ENCODE data around the gene POLA1. TPM values are rescaled to one million over a fixed set of nuclear protein-coding genes. Genes with fewer than 3 reads are reported as not detected.
"Not testable (repeated sequence)": the region's sequence is repeated elsewhere in the genome, so short reads cannot be mapped to it uniquely, and the experiment has no call there.

POLA1 gene
- total and polyA plus RNA-seq, 2 donors, result 7.2 to 37.9 TPM

DNA sequence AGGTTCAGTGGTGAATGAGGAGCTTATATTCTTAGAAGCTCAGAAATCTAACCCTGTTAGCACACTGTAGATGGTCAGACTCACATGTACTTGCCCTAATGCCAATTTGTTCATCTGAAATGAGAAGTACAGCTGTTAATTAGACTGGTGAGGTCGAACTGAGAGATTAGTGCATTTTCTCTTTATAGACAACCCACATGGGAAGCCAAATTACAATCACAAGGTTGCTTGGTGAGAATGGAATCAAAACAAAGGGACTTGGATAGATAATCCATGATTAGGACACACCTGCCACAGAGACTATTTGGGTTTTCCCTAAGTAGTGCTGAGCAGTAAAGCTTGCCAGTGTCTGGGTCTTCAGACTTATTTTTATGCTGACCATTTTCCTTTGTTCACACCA is 88.3 kb downstream of the POLA1 start:
- H3K4me1 ChIP-seq (ENCODE audit: insufficient read depth), result no peaks in the 10 kb centered on the region
- H3K27ac ChIP-seq (ENCODE audit: low read depth), result no peak overlapping the region
- no peak for DNase-seq (ENCODE audit: extremely low spot score)
- no peaks in the 10 kb centered on the region for H3K36me3 ChIP-seq (ENCODE audit: insufficient read depth)
- WGBS, result 83% methylated on average over 1 of the region's 1 CpG
- H3K4me3 ChIP-seq (ENCODE audit: low read depth, low read length), result no peak overlapping the region

DNA sequence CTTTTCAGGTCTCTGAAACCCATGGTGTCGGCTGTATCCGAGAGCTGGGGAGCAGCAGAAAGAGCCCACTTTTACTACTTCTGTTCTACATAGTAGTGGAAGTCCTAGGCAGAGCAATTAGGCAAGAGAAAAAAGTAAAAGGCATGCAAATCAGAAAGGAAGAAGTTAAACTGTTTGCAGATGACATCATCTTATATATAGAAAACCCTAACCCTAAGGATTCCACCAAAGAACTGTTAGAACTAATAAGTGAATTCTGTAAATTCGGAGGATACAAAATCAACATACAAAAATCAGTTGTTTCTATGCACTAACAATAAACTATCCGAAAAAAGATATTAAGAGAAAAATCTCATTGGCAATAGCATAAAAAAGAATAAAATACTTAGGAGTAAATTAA is 95.3 kb downstream of the POLA1 start:
- 97% methylated on average over 4 of the region's 4 CpGs for WGBS
- DNase-seq (ENCODE audit: extremely low spot score), result no peak
- no peak overlapping the region for H3K27ac ChIP-seq (ENCODE audit: low read depth)
- no peaks in the 10 kb centered on the region for H3K36me3 ChIP-seq (ENCODE audit: insufficient read depth)
- no peaks in the 10 kb centered on the region for H3K4me1 ChIP-seq (ENCODE audit: insufficient read depth)
- no peak overlapping the region for H3K4me3 ChIP-seq (ENCODE audit: low read depth, low read length)

DNA sequence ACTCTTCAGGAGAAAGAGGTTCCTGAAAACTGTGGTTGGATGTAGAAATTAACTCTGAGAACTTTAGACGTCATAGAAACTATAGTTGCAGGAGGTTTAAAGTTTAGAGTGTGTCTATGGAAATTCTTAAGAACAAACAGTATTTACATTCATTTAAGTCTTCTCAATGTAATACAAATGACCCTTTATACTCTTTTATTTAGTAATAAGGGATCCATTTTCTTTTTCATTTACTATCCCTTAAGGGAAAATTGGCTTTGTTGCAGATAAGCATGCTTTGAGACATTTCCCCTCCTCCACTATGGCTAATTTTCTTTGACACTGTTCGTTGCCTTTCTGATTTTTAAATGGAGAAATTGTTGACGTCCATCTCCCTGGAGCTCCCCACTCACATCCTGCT is 96.4 kb downstream of the POLA1 start:
- no peaks in the 10 kb centered on the region for H3K36me3 ChIP-seq (ENCODE audit: insufficient read depth)
- no peaks in the 10 kb centered on the region for H3K4me1 ChIP-seq (ENCODE audit: insufficient read depth)
- no peak for DNase-seq (ENCODE audit: extremely low spot score)
- no peak overlapping the region for H3K4me3 ChIP-seq (ENCODE audit: low read depth, low read length)
- 76% methylated on average over 3 of the region's 3 CpGs for WGBS
- no peak overlapping the region for H3K27ac ChIP-seq (ENCODE audit: low read depth)

DNA sequence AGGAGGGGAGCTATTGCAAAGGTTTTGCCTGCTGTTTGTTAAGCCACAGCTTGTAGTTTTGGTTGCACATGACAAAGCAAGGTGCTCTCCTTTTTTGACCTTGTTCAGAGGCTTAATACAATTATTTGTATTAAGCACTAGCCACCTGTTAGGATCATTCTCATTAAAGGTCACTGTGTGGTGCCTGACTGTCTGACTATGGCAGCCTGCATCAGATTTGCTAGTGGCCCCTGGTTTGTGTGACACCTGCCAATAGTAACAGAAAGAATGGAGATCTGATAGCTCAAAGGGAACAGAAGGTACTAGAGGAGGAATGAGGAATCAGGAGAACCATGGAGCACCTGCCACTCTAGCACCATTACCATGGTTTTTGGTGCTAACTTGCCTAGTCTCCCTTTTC is 102.5 kb downstream of the POLA1 start:
- no peak overlapping the region for H3K4me3 ChIP-seq (ENCODE audit: low read depth, low read length)
- H3K4me1 ChIP-seq (ENCODE audit: insufficient read depth), result no peaks in the 10 kb centered on the region
- H3K27ac ChIP-seq (ENCODE audit: low read depth), result no peak overlapping the region
- DNase-seq (ENCODE audit: extremely low spot score), result no peak
- no peaks in the 10 kb centered on the region for H3K36me3 ChIP-seq (ENCODE audit: insufficient read depth)

DNA sequence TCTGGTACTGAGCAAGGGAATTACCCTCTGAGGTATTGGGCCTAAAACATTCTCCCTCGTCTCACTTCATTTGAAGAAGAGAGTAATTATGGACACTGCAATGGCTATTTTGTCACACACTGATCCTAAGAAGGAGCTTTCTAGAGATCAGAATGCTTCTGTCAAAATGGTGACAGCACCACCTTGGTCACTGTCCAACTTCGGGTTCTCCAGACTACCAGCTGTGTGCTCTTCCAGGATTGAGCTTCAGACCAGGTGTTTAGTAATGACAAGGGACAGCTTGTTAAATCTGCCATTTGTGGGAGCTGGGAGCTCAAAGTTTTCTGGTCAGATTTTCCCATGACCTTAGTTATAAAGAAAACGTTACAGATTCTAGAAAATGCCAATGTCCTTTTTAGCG is 105.4 kb downstream of the POLA1 start:
- no peak overlapping the region for H3K4me3 ChIP-seq (ENCODE audit: low read depth, low read length)
- no peaks in the 10 kb centered on the region for H3K36me3 ChIP-seq (ENCODE audit: insufficient read depth)
- WGBS, result 86% methylated on average over 4 of the region's 4 CpGs
- H3K27ac ChIP-seq (ENCODE audit: low read depth), result no peak overlapping the region
- no peak for DNase-seq (ENCODE audit: extremely low spot score)
- no peaks in the 10 kb centered on the region for H3K4me1 ChIP-seq (ENCODE audit: insufficient read depth)

DNA sequence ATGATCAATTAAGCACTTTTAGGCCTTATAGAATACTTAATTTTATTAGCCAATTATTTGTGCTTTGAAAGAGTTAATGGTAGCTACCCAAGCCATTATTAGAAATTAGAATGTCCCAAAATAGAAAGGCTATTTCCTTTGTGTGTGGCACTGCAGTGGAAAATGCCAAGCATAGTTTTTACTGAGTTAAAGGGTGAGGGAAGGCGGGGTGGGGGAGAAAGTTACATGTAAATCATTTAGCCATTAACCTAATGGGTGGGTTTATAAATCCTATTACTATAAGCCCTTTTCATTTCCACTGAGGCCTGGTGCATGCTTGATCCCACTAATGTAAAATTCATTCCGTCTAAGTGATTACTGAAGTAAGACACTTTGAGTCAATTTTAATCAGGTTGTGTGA is 105.8 kb downstream of the POLA1 start:
- WGBS, result 74% methylated on average over 2 of the region's 2 CpGs

DNA sequence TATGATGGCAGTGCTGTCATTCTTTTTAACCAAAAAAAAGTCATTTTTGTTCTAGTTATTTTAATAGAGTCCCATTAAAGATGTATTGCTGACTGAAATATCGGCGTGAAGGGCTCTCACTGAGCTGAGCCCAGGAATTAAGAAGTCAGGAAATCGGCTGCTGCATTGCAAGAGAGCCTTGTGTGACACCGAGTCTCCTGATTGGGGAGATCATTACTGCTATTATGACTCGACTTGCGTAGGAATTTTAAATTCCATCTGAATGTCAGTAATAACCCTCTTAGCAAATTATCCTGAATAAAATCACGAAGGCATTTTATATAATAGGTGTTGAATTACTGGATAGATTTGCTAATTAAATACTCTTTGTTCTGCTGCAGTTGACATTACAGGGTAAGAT is 111.5 kb downstream of the POLA1 start:
- no peaks in the 10 kb centered on the region for H3K4me1 ChIP-seq (ENCODE audit: insufficient read depth)
- no peak for DNase-seq (ENCODE audit: extremely low spot score)
- no peaks in the 10 kb centered on the region for H3K36me3 ChIP-seq (ENCODE audit: insufficient read depth)
- H3K4me3 ChIP-seq (ENCODE audit: low read depth, low read length), result no peak overlapping the region
- no peak overlapping the region for H3K27ac ChIP-seq (ENCODE audit: low read depth)
- 86% methylated on average over 7 of the region's 7 CpGs for WGBS

More for the DNA sequence above, 105.8 kb downstream of the POLA1 start:
- no peak for DNase-seq (ENCODE audit: extremely low spot score)
- H3K4me3 ChIP-seq (ENCODE audit: low read depth, low read length), result no peak overlapping the region
- no peak overlapping the region for H3K27ac ChIP-seq (ENCODE audit: low read depth)
- H3K4me1 ChIP-seq (ENCODE audit: insufficient read depth), result no peaks in the 10 kb centered on the region
- H3K36me3 ChIP-seq (ENCODE audit: insufficient read depth), result no peaks in the 10 kb centered on the region

DNA sequence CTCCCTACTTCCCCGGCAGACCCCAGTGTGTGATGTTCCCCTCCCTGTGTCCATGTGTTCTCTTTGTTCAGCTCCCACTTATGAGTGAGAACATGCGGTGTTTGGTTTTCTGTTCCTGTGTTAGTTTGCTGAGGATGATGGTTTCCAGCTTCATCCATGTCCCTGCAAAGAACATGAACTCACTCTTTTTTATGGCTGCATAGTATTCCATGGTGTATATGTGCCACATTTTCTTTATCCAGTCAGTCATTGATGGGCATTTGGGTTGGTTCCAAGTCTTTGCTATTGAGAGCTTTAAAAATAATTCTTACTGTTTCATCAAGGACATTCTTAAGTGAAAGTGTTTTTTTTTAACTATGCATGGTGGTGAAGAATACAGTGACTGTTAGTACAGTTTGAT is 126.1 kb downstream of the POLA1 start:
- DNase-seq (ENCODE audit: extremely low spot score); H3K4me1 ChIP-seq (ENCODE audit: insufficient read depth); H3K4me3 ChIP-seq (ENCODE audit: low read depth, low read length); H3K36me3 ChIP-seq (ENCODE audit: insufficient read depth); H3K27ac ChIP-seq (ENCODE audit: low read depth): not testable (repeated sequence)
- 98% methylated on average over 2 of the region's 2 CpGs for WGBS

DNA sequence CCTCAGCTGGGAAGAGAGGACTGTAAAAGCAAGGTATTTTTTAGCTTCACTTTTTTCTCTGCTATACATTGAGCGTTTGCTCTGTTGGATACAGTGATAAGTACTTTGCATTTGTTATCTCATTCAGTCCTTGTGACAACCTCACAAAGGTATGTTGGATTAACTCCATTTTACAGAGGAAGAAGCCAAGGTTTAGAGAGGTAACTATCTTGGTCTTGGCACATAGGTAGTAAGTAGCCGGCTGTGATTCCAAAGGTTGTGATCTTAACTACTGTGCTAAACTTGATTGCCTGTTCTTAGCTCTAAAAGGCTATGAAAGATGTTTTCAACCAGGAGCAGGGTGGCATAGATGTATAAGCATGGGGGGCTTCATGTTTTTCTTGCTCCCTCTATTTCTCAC is 134.4 kb downstream of the POLA1 start:
- Histone ChIP-seq H3K4me1 (ENCODE audit: insufficient read depth) (no peaks in the 10 kb centered on the region), H3K4me3 (ENCODE audit: low read depth, low read length) (no peak overlapping the region), H3K27ac (ENCODE audit: low read depth) (no peak overlapping the region), H3K36me3 (ENCODE audit: insufficient read depth) (no peaks in the 10 kb centered on the region)
- DNase-seq (ENCODE audit: extremely low spot score), result no peak
- 90% methylated on average over 2 of the region's 2 CpGs for WGBS

DNA sequence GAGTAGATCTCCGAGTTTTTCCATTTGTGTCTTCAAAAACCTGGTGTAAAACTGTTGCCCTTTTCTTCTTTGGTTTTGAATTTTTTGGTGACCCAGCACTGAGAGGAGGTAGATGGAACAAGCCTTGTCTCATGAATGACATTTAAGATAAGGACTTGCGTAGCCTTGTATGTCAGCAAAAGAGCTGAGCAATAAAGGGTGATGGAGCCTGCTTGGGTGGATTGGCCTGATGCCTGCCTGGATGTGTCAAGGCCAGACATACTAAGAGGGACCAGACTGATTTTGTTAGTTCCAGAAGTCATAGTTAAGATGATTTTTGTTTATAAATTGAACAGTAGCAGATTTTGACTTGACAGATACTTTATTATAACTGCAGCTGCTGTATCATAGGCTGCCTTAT is 134.9 kb downstream of the POLA1 start:
- 94% methylated on average over 2 of the region's 2 CpGs for WGBS
- H3K4me1 ChIP-seq (ENCODE audit: insufficient read depth), result no peaks in the 10 kb centered on the region
- no peak for DNase-seq (ENCODE audit: extremely low spot score)
- H3K4me3 ChIP-seq (ENCODE audit: low read depth, low read length), result no peak overlapping the region
- no peaks in the 10 kb centered on the region for H3K36me3 ChIP-seq (ENCODE audit: insufficient read depth)
- H3K27ac ChIP-seq (ENCODE audit: low read depth), result no peak overlapping the region

DNA sequence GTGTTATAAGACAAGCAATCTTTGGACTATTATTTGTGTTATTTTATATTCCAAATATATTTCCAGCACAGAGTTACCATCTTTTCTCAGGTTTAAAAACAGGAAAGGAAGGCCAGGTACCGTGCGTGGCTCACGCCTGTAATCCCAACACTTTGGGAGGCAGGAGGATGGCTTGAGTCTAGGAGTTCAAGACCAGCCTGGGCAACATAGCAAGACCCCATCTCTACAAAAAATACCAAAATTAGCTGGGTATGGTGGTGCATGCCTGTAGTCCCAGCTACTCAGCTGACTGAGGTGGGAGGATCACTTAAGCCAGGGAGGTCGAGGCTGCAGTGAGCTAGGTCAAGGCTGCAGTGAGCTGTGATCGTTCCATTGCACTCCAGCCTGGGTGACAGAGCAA is 140.0 kb downstream of the POLA1 start:
- over 99% methylated on average over 5 of the region's 5 CpGs for WGBS
- H3K27ac ChIP-seq (ENCODE audit: low read depth), result no peak overlapping the region
- no peak overlapping the region for H3K4me3 ChIP-seq (ENCODE audit: low read depth, low read length)
- DNase-seq (ENCODE audit: extremely low spot score), result no peak
- H3K36me3 ChIP-seq (ENCODE audit: insufficient read depth), result no peaks in the 10 kb centered on the region
- H3K4me1 ChIP-seq (ENCODE audit: insufficient read depth), result no peaks in the 10 kb centered on the region

DNA sequence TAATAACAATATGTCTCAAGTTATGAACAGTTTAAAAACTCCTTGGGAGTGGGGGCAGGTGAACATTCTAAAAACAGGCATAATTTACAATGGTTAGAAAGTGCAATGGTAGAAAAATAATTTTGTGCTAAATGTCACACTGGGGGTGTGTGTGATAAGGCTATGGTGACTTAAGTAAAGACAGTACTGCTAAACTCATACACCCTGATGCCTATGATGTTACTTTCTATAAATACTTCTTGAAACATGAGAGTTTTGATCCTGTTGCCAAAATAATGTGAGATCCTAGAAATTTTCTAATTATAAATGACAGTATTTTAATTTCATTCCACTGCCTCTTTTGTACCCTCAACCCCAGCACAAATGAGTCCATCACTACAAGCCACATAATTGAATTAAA is 144.2 kb downstream of the POLA1 start:
- Histone ChIP-seq H3K4me1 (ENCODE audit: insufficient read depth) (no peaks in the 10 kb centered on the region), H3K27ac (ENCODE audit: low read depth) (no peak overlapping the region), H3K4me3 (ENCODE audit: low read depth, low read length) (no peak overlapping the region), H3K36me3 (ENCODE audit: insufficient read depth) (no peaks in the 10 kb centered on the region)
- no peak for DNase-seq (ENCODE audit: extremely low spot score)

DNA sequence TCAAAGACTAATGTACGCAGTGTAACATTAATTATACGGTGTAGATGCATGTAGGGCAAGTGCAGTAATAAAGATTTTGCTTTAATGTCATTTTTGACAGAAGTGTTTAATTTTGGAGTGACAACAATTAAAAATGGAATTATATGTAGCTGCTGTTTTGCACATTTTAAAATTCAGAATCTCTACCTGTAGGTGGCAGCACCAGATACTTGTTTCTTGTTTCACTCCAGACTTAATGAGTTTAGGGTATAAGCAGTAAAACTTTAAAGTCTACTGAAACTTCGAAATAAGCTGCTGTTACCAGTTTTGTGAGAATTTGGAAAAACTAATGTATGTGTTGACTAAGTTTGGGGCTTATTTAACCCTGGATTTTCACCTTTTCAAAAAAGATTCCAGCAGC is 144.9 kb downstream of the POLA1 start:
- no peak for DNase-seq (ENCODE audit: extremely low spot score)
- H3K4me3 ChIP-seq (ENCODE audit: low read depth, low read length), result no peak overlapping the region
- 48% methylated on average over 3 of the region's 3 CpGs for WGBS
- H3K27ac ChIP-seq (ENCODE audit: low read depth), result no peak overlapping the region
- H3K36me3 ChIP-seq (ENCODE audit: insufficient read depth), result no peaks in the 10 kb centered on the region
- no peaks in the 10 kb centered on the region for H3K4me1 ChIP-seq (ENCODE audit: insufficient read depth)

DNA sequence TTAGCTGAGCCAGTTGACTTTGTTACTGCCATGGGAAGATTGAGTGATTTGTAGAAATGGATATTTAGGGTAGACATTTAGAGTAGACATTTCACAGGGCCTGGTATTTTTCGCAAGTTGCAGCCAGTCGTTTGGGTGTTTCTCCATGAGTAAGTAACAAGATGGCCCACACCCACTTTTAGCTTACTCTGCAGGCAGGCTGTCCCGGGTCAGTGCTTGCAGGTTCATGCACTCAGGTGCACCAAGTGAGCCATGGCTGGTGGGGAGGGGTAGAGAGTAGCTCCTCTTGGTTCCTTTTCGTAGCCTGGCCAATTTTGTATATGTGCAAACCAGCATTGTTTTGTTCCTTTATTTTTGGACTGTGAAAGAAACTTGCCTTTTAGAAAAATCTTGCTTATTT is 145.6 kb downstream of the POLA1 start:
- no peaks in the 10 kb centered on the region for H3K36me3 ChIP-seq (ENCODE audit: insufficient read depth)
- no peak overlapping the region for H3K27ac ChIP-seq (ENCODE audit: low read depth)
- 77% methylated on average over 4 of the region's 4 CpGs for WGBS
- H3K4me1 ChIP-seq (ENCODE audit: insufficient read depth), result no peaks in the 10 kb centered on the region
- DNase-seq (ENCODE audit: extremely low spot score), result no peak
- H3K4me3 ChIP-seq (ENCODE audit: low read depth, low read length), result no peak overlapping the region

DNA sequence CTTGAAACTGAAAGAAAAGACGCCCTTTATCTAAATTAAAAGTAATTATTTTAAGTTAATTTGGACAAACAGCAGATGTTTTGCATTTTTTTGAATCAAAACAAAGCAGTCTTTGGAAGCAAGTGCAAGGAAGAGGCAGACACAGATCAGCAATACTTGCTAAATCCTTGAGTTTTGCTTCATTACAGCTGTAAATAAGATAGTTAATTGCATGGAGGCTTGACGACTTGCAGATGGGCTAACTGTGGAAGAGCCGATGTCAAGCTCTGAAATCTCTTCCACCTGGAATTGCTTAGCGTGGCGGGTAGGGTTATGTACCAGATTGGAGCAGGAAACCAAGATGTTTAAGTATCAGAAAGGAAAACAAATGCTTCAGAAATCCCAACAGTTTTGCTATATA is 148.8 kb downstream of the POLA1 start:
- DNase-seq (ENCODE audit: extremely low spot score), result no peak
- Histone ChIP-seq H3K27ac (ENCODE audit: low read depth) (no peak overlapping the region), H3K4me1 (ENCODE audit: insufficient read depth) (no peaks in the 10 kb centered on the region), H3K4me3 (ENCODE audit: low read depth, low read length) (no peak overlapping the region), H3K36me3 (ENCODE audit: insufficient read depth) (no peaks in the 10 kb centered on the region)
- WGBS, result 57% methylated on average over 5 of the region's 5 CpGs

Data from urinary bladder (tissue), 4 donors.